ENCODE results near the gene FEM1A.
"Not testable (repeated sequence)": the region's sequence is repeated elsewhere in the genome, so short reads cannot be mapped to it uniquely, and the experiment has no call there.

The FEM1A gene, protein sequence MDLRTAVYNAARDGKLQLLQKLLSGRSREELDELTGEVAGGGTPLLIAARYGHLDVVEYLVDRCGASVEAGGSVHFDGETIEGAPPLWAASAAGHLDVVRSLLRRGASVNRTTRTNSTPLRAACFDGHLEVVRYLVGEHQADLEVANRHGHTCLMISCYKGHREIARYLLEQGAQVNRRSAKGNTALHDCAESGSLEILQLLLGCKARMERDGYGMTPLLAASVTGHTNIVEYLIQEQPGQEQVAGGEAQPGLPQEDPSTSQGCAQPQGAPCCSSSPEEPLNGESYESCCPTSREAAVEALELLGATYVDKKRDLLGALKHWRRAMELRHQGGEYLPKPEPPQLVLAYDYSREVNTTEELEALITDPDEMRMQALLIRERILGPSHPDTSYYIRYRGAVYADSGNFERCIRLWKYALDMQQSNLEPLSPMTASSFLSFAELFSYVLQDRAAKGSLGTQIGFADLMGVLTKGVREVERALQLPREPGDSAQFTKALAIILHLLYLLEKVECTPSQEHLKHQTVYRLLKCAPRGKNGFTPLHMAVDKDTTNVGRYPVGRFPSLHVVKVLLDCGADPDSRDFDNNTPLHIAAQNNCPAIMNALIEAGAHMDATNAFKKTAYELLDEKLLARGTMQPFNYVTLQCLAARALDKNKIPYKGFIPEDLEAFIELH

DNA sequence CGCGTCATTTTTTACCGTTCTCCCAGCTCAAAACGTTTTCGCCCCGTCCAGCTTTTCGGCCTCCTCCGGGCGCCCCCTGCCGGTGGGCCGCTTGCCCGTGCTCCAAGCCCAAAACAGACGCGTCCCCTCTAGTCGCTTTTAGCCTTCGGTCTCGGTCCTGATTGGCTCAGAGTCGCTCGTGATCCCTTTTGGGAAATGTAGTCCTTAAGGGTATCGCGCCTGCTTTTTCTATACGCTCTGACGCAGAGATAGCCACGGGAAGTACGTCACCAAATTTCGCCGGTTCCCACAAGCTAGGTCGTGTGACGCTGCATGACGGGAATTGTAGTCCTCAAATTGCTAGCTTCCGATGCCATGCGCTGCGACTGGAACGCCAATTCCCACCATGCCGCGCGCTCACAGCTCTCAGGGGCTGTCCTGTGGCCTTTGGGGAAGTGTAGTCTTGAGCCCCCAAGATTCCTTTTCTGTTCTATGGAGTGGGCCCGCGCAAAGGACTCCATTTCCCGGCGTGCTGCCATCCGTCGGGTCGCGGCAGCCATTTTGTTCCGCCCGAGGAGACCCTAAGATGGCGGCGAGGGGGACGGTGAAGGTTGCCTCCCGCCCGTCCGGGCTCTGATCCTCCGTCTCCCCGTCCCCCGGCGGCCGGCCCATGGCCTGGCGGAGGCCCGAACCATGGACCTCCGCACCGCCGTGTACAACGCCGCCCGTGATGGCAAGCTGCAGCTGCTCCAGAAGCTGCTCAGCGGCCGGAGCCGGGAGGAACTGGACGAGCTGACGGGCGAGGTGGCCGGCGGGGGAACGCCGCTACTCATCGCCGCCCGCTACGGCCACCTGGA lies at the start of gene FEM1A:
FEM1A (plus strand) TSS at position 552 of the 836 bp plus-strand sequence; CDS start at position 673, 121 bp downstream.
- peak; percentile 100 for DNase-seq

DNA sequence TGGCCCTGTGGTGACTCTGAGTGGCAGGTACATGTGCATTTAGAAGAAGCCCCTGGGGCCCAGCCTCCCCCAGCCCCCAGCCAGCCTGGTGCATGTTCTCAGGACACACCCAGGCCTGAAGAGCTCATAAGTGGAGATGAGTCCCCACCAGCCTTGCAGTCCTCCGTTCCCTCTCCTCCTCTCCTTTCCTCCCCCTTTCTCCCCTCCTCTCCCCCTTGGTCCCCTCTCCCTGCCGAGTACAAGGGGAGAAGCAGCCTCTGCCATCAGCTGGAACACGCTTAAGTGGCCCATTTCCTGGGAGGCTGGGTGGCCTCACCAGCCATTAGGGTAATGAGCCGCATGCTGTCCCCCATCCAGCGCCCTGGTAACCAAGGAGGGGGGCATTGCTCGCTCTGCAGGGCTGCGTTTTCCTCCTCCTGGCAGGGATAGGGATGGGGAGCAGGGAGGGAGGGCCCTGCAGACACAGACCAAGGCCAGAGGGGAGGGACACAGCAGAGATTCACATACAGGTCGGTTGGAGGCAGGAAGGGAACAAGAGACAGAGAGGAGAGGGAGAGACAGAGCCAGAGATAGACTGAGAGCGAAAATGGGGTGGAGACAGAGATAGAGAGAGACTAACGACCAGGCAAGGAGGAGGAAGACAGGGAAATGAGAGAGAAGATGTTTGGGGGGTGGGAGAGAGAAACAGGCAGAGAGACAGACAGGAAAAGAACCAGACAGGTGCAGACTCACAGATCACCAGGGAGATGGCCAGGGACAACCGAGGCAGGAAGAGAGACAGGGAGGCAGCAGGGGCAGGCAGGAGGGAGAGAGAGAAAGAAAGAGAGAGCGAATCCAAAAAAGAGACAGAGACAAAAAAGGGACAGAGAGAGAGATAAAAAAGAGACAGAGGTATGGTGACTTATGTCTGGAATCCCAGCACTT lies 48.5 kb upstream of the FEM1A start:
- DNase-seq: no peak

DNA sequence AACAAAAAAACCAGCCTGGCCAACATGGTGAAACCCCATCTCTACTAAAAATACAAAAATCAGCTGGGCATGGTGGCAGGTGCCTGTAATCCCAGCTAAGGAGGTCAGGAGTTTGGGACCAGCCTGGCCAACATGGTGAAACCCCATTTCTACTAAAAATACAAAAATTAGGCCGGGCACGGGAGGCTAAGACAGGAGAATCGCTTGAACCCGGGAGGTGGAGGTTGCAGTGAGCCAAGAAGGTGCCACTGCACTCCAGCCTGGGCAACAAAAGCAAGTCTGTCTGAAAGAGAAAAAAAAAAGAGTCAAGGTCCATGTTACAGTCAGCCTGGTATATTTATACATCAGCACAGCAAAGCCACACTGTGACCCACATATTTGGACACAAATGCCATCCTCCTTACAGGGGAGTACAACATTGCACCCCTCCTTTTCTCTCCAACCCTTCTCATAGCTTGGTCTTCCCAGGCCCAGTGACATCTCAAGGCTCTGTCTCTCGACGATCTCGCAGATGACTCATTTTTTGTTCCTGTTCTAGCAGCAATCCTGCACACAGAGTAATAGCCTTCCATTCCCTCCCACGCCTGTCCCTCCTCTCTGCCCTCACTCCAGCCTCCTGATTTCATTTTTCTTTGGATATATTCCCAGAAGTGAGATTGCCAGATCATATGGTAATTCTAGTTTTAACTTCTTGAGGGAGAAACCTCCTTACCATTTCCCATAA lies 46.9 kb upstream of the FEM1A start:
- DNase-seq: peak; percentile 49

DNA sequence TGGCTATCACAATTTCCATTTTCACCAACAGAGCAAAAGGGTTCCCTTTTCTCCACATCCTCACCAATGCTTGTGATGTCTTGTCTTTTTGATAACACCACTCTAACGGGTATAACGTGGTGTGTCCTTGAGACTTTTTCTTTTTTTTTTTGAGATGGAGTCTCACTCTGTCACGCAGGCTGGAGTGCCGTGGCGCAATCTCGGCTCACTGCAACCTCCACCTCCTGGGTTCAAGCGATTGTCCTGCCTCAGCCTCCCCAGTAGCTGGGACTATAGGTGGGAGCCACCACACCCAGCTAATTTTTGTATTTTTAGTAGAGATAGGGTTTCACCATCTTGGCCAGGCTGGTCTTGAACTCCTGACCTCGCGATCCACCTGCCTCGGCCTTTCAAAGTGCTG lies 46.4 kb upstream of the FEM1A start:
- DNase-seq: not testable (repeated sequence)

DNA sequence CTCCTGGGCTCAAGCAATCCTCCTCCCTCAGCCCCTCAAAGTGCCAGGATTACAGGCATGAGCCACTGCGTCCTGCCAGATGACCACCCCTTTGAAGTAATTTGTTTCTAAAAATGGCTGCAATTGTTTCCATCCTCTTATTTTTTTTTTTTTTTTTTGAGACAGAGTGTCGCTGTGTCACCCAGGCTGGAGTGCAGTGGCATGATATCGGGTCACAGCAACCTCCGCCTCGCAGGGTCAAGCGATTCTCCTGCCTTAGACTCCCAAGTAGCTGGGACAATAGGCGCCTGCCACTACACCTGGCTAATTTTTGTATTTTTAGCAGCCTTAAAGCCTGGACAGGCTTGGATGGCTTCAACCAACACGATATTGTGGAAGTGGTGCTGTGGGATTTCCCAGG lies 45.5 kb upstream of the FEM1A start:
- no peak for DNase-seq

DNA sequence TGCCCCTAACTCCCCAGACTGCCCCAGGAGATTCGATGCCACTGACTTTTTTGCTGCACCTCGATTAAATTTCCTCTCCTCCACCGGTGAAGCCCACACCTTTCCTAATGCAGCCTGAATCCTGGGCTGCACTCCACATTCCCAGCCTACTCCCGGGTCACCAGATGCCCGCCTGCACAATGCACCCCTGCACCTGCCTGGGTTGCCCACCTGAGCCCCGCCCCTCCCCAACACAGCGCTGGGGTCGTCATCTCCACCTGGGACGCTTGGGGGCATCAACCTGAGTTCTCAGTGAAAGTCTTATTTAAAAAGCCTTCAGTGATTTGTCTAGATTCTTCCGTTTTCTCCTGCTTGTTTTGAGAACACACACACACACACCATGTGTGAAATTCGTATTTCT lies 43.3 kb upstream of the FEM1A start:
- DNase-seq: no peak

DNA sequence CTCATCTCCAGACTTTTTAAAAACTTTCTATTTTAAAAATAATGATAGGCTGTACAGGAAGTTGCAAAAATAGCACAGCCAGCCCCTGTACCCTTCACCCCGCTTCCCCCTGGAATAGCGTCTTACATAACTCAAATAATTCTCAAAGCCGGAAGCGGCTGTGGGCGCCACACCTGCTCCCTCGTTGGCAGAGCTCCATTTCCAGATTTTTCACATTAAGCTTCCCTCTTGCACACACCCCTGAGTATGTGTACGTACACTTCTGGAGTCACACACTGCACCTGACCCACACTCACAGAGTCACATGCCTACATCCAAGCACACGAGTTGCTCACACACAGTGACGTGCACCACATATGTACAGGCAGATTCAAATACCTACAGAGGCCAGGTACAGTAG lies 42.9 kb upstream of the FEM1A start:
- peak; percentile 36 for DNase-seq

DNA sequence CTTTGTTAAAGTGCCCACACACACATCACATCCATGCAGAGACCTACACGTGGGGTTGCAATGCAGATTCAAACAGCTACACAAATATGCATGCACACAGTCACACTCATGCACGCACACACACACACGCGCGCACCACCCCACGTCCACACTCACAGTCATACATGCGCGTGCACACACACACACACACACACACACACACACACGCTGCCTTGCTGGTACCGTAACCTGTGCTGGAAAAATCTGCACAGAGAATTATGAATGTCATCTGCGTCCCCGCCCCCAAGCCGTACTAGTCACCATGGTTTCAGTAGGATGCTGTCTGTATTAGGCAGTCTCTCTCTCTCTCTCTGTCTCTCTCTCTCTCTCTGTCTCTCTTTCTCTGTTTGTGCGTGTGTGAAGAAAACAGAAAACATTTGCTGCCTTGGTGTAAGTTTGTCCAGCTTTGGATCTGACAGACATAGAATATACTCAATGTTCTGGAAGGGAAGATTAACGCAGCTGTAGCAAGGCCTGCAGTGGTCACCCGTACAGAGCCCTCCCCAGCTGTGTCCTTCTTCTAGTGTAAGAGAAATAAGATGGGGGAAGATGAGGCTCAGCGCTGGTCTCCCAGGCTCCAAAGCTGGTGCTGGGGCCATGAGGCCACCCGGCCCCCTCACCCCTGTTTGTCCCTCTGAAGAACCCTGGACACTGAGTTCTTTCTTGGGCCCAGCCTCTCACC lies 41.5 kb upstream of the FEM1A start:
- DNase-seq: no peak

DNA sequence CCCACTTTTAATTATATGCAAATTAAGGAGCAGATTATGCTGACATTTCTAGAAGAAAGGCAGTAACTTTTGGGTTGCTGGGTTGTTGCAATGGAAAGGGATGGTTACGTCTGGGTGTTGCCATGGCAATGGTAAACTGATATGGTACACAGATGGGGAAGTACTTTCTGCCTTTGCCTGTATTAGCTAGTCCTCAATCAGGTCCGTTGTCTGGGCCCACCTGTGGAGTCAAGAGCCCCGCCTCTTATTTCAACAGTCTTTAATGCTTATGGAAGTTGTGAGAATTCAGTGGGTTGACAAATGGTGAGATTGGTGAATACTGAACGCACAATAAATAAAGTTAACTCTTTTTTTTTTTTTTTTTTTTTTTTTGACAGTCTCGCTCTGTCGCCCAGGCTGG lies 37.3 kb upstream of the FEM1A start:
- peak; percentile 75 for DNase-seq

DNA sequence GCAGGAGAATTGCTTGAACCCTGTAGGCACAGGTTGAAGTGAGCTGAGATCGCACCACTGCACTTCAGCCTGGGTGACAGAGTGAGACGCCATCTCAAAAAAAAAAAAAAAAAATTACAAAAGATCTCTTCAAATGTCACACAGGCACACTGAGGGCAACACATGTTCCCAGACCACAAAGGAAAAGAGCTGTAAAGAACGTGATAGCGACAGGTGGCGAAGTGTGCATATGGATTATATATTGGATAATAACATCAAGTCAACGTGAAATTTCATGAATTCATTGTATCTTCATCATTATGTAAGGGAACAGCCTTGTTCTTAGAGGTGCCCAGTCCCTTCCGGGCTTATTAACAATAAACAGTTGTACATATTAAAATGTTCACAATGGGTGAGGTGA lies 36.1 kb upstream of the FEM1A start:
- no peak for DNase-seq

DNA sequence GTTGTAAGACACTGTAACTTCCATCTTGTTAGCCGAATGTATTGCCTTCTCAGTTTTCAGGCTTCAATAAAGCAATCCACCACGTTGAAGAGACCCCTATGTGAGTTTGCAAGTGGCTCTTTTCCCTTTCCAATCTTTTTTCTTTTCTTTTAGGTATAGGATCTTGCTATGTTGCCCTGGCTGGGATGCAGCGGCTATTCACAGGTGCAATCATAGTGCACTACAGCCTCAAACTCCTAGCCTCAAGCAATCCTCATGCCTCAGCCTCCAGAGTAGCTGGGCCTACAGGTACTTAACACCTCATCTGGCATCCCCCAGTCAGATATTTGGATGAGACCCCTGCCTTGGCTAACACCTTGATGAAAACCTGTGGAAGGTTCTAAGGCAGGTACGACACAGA lies 33.5 kb upstream of the FEM1A start:
- DNase-seq: no peak

DNA sequence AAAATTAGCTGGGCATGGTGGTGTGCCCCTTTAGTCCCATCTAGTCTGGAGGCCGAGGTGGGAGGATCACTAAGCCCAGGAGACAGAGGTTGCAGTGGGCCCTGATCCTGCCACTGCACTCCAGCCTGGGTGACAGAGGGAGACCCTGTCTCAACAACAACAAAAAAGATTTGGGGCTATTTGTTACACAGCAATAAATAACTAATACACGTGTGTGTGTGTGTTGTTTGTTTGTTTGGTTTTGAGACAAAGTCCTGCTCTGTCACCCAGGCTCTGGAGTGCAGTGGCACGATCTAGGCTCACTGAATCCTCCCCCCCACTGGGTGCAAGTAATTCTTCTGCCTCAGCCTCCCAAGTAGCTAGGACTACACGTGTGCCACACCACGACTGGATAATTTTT lies 32.9 kb upstream of the FEM1A start:
- DNase-seq: no peak

DNA sequence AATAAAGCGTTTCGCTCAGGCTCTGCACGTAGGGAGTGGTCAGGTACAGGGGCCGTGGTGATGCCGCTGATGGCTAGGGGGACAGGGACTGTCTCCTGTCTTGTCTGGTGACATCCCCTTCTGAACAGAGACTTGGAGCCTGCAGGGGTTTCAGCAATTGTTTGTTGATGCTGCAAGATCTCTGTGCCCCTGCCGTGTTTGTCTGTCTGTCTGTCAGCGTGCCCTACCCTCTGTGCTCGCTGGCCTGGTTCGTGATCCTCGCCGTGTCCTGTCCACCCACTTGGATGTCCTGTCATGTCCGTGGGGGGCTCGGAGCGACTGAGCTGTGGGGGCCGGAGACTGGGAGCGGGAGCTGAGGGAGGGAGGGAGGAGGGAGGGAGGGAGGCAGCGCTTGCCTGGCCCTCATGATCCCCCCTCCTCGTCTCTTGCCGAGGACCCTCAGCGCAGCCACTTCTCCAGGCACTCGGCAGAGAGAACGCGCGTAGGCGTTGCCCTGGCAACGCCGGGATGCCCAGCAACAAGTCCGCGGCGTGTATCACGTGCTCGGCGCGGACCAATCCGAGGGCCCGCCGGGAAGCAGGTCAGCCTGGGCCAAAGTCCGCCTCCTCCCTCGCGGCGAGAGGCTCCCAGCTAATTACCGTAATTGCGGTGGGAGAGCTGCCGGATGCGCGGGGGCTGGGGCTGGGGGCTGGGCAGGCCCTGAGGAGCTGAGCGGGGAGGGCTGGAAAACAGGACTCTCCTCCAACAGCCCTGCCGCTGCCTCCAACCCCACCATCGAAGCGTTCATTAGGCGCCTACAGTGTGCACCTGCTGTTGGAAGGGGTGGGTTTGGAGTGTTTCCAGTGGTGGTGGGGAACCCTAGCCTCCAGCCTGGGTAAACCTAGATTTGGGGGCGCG lies 31.9 kb upstream of the FEM1A start:
- DNase-seq: peak; percentile 92

DNA sequence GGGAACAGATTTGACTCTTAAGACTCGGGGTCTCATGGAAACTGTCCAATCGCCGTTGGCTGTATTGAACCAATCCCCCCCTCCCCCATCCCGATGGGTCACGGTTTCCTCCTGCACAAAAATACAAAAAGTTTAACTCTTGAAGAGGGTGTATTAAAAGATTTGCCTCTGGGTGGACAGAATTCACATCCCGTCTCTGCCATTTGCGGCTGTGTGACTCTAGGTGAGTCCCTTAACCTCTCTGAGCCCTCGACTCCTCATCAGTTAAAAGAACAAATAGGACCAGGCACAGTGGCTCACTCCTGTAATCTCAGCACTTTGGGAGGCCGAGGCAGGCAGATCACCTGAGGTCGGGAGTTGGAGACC lies 31.3 kb upstream of the FEM1A start:
- no peak for DNase-seq

DNA sequence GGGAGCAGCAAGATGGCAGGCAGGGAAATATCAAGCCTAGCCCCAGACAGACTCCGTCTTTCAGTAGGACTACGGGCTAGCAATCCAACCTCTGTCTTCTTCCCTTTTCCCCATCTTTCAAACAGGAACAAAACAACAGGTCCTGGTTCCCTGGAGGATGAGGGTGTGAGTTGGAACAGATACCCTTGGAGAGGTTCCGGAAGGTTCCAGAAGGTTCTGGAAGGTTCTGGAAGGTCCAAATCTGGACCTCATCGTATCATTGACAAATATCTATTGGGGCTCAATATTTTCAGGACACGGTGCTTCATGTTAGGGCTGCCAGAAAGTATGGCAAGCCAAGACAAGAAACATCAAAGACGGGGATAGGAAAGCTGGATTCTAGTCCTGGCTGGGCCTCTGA lies 28.5 kb upstream of the FEM1A start:
- DNase-seq: no peak

DNA sequence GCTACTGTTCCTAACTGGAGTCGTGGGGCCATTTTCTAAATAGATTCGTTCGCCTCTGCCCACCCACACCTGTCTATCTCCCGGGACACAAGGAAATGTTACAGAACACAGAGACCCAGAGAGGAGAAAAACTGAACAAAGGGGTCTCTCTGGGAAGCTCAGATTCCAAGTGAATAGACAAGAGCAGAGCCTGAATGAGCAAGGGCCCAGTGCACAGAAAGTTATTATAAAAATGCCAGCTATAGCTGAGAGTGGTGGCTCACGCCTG lies 27.2 kb upstream of the FEM1A start:
- DNase-seq: no peak

DNA sequence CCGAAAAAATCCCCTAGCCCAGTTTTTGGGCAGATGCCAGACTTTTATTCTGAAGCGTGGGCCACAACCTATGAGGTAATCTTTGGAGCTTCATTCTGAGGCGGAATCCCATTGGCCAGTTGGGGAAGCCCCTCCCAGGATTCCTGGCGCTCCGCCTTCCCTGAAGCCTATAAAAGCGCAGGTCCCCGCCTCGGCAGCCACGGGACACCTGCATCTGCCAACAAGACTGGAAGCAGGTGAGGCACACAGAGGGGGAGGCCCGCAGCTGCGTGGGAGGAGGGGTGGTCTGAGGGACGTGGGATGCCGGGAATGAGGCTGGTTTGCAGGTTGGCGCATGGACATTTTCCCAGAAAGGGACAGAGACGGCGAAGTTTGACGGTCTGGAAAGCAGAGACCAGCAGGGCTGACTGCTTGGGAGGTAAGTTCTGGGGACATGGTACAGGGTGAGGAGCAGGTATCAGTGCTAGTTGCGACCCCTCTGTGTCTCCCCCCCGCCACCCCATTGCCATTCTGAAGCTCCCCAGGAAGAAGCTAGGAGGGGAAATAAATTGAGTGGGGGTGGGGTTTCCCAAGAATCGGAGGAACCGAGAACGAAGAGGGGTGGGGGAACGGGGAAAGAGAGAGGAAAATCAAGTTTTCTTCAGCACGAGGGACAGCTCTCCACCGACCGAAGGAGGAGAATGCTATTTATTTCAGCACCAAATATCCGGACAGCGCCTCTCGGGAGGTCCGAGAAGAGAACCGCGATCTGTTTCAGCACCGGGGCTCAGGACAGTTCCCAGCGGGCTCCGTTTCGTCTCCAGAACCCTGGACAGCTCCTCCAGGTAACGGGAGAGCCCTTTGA lies 22.4 kb upstream of the FEM1A start:
- peak; percentile 82 for DNase-seq

DNA sequence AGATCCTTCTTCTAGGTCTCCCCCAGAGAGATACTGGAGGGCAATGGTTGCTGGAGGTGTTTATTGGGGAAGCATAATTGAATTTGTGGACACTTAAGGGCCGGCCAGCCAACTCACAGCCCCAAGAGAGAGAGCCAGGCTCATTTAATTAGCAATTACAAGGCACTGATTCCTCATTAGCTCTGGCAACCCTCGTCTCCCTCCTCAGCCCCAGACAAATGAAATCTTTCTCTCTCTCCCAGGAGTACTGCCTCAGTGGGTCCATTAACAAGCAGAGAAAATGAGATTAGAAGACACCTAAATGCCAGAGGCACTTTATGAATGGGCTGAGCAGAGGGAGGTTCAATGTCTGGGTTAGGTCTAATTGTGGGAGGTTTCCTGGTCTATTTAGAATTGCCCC lies 19.0 kb upstream of the FEM1A start:
- no peak for DNase-seq

DNA sequence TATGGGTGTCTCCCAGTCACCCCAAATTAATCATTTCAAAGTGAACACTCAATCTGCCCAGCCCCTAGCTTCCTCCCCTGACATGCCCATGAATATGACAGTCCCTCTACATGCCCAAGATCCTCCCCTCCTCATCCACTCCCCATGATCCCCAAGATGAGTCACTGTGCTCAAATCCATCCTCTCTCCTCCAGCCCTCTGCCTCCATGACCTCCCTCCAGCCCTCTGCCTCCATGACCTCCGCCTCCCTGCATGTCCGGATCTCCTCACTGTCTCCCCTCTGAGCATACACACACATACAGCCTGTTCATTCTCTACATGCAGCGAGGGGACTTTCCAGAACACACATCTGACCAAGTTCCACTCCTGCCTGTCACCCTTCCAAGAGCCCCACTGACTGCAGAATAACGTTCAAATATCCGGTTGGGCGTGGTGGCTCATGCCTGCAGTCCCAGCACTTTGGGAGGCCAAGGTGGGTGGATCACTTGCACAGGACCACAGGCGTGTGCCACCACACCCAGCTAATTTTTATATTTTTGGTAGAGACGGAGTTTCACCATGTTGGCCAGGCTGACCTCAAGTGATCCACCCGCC lies 18.4 kb upstream of the FEM1A start:
- DNase-seq: no peak

All from MV-4-11 (cell line).